GM19372 (cell line): ENCODE results near the gene JMJD4.

Experiments used
- ATAC-seq: cut with Tn5 transposase; IDR thresholded peaks from one replicate; pipeline ENCODE4 v1.9.1; 2021; ENCODE audit warnings: mild to moderate bottlenecking, low read depth, moderate library complexity; ENCODE audit not compliant: unreplicated experiment

JMJD4 gene

GRCh38 chr1:227769047-227769935 lies 34.2 kb upstream of the JMJD4 start:
- no peak for ATAC-seq

DNA sequence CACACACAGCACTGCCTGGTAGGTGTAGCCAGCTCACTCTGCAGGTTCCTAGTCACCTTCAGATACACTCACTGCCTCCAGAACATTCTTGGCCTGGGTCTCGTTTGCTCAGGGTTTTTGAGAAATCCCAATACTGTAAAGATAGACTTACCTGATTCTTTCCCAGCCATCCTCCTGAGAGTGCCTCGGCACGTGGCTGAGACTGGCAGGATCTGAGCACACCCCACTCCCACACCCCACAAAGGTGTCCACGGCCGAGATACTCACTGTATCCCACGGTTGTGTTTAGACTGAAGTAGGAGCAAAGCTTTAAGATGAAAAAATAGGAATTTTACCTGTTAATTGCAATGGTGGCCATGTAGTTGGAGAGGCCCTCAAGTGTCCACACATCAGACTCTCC lies 33.5 kb upstream of the JMJD4 start:
- no peak for ATAC-seq

- no peak for ATAC-seq
These were observed 33.0 kb upstream of the JMJD4 start for GRCh38 chr1:227768125-227768439.

DNA sequence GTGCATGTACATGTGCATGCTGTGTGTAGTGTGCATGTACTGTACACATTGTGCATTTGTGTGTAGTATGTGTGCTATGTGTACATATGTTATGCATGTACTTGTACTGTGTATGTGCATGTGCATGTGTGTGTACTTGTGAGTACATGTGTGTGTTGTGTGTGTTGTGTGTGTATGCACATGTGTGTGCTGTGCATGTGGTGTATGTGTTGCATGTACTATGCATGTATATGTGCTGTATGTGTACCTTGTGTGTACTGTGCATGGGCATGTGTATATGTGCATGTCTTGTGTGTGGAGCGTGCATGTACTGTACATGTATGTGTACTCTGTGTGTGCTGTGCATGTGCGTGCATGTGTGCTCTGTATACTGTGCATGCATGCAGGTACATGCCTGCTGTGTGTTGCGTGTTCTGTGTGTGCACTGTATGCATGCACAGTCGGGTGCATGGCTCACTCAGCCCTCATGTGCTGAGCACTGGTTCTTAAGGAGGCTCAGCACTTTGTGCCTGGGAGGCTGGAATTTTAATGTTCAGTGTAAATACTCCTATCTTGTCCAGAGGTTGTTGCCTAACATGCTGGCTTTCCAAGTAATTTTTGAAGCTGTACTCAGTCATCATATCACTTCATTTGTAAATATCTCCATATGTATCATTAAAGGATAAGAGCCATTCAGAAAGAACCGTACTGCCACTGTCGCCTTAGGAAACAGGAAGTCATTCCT lies 32.5 kb upstream of the JMJD4 start:
- ATAC-seq = no peak

DNA sequence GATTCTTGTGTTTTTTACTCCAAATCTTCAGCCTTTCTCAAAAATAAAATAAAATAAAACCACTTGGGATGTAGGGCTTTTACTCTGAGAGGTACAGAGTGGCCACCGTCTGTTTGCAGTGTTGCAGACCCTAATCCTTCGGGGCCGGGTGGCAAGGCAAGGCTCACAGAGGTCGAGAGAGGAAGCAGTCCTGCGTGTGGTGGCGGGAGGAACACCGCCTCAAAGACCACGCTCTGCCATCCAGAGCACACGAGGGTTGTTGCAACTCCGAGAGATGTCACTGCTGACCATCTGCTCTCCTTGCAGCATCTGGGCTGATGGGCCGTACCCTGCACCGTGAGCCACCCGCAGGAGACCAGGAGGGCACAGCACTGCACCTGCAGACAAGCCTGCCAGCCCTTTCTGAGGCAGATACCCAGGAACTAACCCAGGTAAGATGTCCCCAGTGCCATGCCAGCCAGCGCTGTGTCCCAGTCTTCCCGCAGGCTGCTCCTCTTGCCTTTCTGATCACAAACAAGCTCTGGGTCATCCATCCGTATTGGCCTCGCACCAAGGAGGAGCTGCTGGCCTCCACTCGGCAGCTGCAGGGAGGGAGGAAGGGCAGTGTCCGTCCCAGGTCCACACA lies 31.7 kb upstream of the JMJD4 start:
- ATAC-seq = no peak

- no peak for ATAC-seq
These were observed 31.0 kb upstream of the JMJD4 start for GRCh38 chr1:227766015-227766634.

GRCh38 chr1:227765261-227766014 lies 30.3 kb upstream of the JMJD4 start:
- ATAC-seq = no peak

DNA sequence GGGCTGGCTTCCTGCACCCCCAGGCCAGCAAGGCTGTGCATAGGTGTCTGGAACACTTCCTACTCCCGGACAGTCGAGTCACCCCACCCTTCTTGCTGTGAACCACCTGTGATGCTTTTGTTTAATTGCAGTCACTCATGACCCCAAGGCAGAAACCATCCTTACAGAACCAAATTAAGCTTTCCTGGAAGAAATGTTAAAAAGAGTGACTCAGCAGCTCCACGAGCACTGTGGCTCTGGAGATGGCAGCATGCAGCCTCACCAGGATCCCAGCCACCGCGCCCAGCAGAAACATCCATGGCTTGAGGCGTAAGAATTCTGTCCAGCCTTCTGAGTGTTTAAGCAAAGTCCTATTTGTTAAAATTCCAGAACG lies 28.9 kb upstream of the JMJD4 start:
- no peak for ATAC-seq

GRCh38 chr1:227763246-227764018 lies 28.3 kb upstream of the JMJD4 start:
- ATAC-seq = no peak

GRCh38 chr1:227762231-227762911 lies 27.3 kb upstream of the JMJD4 start:
- ATAC-seq = no peak

GRCh38 chr1:227761621-227762230 lies 26.6 kb upstream of the JMJD4 start:
- no peak for ATAC-seq

- no peak for ATAC-seq
These were observed 25.3 kb upstream of the JMJD4 start for GRCh38 chr1:227760377-227760776.

DNA sequence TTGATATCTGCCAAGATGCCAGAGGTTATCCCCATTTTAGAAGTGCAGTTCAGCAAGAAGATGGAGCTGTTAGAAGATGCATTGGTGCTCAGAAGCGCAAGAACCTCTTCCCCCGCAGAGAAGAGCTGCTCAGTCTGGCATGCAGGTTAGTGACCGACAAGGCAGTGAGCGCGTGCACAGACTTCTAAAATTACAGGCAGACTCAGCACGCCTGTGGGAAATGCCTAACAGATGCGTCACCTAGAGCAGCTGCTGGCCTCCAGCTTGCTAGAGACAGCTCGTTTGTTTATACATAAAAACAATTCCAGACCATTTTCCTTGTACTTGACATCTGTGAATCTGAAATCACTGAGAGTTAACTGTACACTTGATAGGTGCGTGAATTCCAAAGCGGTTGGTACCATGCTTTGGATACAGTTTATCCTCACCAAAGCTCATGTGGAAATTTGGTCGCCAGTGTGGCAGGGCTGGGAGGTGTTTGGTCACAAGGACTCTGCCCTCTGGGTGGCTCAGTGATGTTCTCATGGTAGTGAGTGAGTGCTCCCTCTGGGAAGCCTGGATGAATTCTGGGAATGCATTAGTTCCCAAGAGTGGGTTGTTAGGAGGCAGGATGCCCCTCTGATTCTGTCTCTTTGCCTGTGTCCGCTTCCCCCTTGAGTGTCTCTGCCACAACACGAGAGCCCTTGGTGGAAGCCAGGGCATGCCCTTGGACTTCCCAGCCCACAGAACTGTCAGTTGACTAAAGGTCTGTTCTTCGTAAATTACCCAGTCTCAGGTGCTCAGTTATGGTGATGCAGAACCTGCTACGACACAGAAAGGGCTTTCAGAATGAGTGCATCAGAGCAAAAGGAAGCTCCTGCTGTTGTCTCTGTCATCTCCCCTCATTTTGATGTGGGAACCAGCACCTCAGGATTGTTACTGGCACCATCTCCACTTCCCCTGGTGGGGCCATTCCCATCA lies 24.5 kb upstream of the JMJD4 start:
- ATAC-seq = no peak

GRCh38 chr1:227758366-227758765 lies 23.3 kb upstream of the JMJD4 start:
- no peak for ATAC-seq

DNA sequence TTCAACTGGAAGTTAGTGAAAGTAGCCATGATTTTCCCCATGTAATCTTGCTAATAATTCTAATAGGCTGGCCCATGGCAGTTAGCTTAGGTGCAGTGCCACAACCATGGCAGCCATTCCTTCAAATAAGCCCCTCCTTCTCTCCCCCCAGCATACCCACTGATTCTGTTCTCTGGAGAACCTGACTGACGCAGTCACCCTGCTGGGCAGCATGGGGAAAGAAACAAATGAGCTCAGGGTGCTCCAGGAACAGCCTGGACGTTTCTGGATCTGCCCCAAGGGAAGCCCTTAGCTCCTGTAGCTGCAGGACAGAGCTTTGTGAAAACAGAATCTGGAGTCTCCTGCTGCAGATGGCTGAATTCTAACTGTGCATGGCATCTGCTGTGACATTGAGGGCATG lies 22.7 kb upstream of the JMJD4 start:
- no peak for ATAC-seq

- ATAC-seq = no peak
These were observed 21.3 kb upstream of the JMJD4 start for GRCh38 chr1:227756172-227756959.

GRCh38 chr1:227754958-227755357 lies 19.9 kb upstream of the JMJD4 start:
- no peak for ATAC-seq
